A673 (cell line): Measurements from ENCODE around the gene MDM1.

ENCODE experiments used
- CTCF ChIP-seq: fragments of 300-800, 200-600 bp; sonication (generic); conservative IDR thresholded peaks from 2 replicates; pipeline ENCODE4 v1.5.1; 2017; ENCODE audit warnings: low read depth, mild to moderate bottlenecking, antibody characterized with exemption, low read length, moderate library complexity, mixed read lengths
- EZH2 ChIP-seq: fragments of 200-600 bp; sonication (generic); IDR thresholded peaks from 2 replicates; pipeline ENCODE4 v1.6.1; 2017; ENCODE audit warnings: borderline replicate concordance, low read depth, mild to moderate bottlenecking, mixed read lengths, antibody characterized with exemption, low read length; ENCODE audit not compliant: poor library complexity, severe bottlenecking

GRCh38 chr12:68327896-68328295 lies 4.3 kb downstream of the MDM1 start:
- TF ChIP-seq EZH2 (no peak), CTCF (no peak)
